ENCODE results near the gene ACTR6.

DNA sequence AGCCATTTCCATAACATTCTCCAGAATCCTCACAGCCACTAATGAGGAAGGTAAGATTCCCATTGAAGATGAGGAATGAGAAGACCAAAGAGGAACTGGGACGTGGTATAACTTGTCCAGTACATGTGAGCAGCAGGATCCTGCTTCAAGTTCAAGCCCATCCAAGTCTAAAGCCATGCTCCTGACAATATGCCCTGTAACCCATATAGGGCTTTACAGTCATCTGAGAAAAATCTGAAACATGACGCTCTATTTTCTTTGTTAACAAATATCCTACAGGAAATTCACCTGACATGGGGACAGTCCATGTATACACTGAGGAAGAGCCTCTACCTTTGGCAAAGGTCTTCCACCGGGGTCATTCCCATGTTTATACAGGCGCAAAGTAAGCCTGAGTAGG is 3.1 kb upstream of the ACTR6 start:
- TF ChIP-seq, protein P1, sequence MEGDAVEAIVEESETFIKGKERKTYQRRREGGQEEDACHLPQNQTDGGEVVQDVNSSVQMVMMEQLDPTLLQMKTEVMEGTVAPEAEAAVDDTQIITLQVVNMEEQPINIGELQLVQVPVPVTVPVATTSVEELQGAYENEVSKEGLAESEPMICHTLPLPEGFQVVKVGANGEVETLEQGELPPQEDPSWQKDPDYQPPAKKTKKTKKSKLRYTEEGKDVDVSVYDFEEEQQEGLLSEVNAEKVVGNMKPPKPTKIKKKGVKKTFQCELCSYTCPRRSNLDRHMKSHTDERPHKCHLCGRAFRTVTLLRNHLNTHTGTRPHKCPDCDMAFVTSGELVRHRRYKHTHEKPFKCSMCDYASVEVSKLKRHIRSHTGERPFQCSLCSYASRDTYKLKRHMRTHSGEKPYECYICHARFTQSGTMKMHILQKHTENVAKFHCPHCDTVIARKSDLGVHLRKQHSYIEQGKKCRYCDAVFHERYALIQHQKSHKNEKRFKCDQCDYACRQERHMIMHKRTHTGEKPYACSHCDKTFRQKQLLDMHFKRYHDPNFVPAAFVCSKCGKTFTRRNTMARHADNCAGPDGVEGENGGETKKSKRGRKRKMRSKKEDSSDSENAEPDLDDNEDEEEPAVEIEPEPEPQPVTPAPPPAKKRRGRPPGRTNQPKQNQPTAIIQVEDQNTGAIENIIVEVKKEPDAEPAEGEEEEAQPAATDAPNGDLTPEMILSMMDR (IDR thresholded peaks at IDR 0.05 in 8 of 11, conservative IDR thresholded peaks at IDR 0.05 in 3 of 11) = no peak
- TF ChIP-seq POLR2A (IDR thresholded peaks at IDR 0.05) = no peak
